OCI-M1 (cell line): ENCODE measurements around the gene ANKRD31.
"Not testable (repeated sequence)": the region's sequence is repeated elsewhere in the genome, so short reads cannot be mapped to it uniquely, and the experiment has no call there.

Experiments
- DNase-seq: peaks from one replicate; lab custom pipeline; 2025; lab: John Stamatoyannopoulos, UW

ANKRD31 gene

GRCh38 chr5:75148051-75148450 lies 88.6 kb downstream of the ANKRD31 start:
- DNase-seq: no peak

GRCh38 chr5:75142566-75143136 lies 94.0 kb downstream of the ANKRD31 start:
- no peak for DNase-seq

- DNase-seq: no peak
These were observed 96.4 kb downstream of the ANKRD31 start for GRCh38 chr5:75140277-75140676.

- no peak for DNase-seq
These were observed 98.0 kb downstream of the ANKRD31 start for GRCh38 chr5:75138689-75139088.

- no peak for DNase-seq
These were observed 105.8 kb downstream of the ANKRD31 start for GRCh38 chr5:75130818-75131349.

- no peak for DNase-seq
These were observed 119.8 kb downstream of the ANKRD31 start for GRCh38 chr5:75116856-75117255.

GRCh38 chr5:75114311-75114710 lies 122.4 kb downstream of the ANKRD31 start:
- DNase-seq: not testable (repeated sequence)

GRCh38 chr5:75113354-75114113 lies 123.1 kb downstream of the ANKRD31 start:
- no peak for DNase-seq

GRCh38 chr5:75108931-75109596 lies 127.6 kb downstream of the ANKRD31 start:
- DNase-seq: no peak

GRCh38 chr5:75108515-75108914 lies 128.2 kb downstream of the ANKRD31 start:
- DNase-seq: no peak

GRCh38 chr5:75095956-75096355 lies 140.7 kb downstream of the ANKRD31 start:
- not testable (repeated sequence) for DNase-seq

- no peak for DNase-seq
These were observed 145.1 kb downstream of the ANKRD31 start for GRCh38 chr5:75091597-75091996.

GRCh38 chr5:75089662-75090061 lies 147.0 kb downstream of the ANKRD31 start:
- DNase-seq: no peak

GRCh38 chr5:75089137-75089536 lies 147.5 kb downstream of the ANKRD31 start:
- DNase-seq: no peak

- DNase-seq: no peak
These were observed 148.0 kb downstream of the ANKRD31 start for GRCh38 chr5:75088648-75089047.

- no peak for DNase-seq
These were observed 155.2 kb downstream of the ANKRD31 start for GRCh38 chr5:75081510-75081909.

GRCh38 chr5:75079346-75079745 lies 157.3 kb downstream of the ANKRD31 start:
- DNase-seq: not testable (repeated sequence)

GRCh38 chr5:75078027-75078426 lies 158.7 kb downstream of the ANKRD31 start:
- no peak for DNase-seq

- no peak for DNase-seq
These were observed 164.6 kb downstream of the ANKRD31 start for GRCh38 chr5:75072061-75072460.

- DNase-seq: no peak
These were observed 165.6 kb downstream of the ANKRD31 start for GRCh38 chr5:75071100-75071499.

GRCh38 chr5:75067434-75067833 lies 169.2 kb downstream of the ANKRD31 start:
- DNase-seq: no peak

- no peak for DNase-seq
These were observed 173.7 kb downstream of the ANKRD31 start for GRCh38 chr5:75062925-75063531.
